ENCODE results near the gene NID2.

NID2 gene, protein sequence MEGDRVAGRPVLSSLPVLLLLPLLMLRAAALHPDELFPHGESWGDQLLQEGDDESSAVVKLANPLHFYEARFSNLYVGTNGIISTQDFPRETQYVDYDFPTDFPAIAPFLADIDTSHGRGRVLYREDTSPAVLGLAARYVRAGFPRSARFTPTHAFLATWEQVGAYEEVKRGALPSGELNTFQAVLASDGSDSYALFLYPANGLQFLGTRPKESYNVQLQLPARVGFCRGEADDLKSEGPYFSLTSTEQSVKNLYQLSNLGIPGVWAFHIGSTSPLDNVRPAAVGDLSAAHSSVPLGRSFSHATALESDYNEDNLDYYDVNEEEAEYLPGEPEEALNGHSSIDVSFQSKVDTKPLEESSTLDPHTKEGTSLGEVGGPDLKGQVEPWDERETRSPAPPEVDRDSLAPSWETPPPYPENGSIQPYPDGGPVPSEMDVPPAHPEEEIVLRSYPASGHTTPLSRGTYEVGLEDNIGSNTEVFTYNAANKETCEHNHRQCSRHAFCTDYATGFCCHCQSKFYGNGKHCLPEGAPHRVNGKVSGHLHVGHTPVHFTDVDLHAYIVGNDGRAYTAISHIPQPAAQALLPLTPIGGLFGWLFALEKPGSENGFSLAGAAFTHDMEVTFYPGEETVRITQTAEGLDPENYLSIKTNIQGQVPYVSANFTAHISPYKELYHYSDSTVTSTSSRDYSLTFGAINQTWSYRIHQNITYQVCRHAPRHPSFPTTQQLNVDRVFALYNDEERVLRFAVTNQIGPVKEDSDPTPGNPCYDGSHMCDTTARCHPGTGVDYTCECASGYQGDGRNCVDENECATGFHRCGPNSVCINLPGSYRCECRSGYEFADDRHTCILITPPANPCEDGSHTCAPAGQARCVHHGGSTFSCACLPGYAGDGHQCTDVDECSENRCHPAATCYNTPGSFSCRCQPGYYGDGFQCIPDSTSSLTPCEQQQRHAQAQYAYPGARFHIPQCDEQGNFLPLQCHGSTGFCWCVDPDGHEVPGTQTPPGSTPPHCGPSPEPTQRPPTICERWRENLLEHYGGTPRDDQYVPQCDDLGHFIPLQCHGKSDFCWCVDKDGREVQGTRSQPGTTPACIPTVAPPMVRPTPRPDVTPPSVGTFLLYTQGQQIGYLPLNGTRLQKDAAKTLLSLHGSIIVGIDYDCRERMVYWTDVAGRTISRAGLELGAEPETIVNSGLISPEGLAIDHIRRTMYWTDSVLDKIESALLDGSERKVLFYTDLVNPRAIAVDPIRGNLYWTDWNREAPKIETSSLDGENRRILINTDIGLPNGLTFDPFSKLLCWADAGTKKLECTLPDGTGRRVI (N-terminal part only)

DNA sequence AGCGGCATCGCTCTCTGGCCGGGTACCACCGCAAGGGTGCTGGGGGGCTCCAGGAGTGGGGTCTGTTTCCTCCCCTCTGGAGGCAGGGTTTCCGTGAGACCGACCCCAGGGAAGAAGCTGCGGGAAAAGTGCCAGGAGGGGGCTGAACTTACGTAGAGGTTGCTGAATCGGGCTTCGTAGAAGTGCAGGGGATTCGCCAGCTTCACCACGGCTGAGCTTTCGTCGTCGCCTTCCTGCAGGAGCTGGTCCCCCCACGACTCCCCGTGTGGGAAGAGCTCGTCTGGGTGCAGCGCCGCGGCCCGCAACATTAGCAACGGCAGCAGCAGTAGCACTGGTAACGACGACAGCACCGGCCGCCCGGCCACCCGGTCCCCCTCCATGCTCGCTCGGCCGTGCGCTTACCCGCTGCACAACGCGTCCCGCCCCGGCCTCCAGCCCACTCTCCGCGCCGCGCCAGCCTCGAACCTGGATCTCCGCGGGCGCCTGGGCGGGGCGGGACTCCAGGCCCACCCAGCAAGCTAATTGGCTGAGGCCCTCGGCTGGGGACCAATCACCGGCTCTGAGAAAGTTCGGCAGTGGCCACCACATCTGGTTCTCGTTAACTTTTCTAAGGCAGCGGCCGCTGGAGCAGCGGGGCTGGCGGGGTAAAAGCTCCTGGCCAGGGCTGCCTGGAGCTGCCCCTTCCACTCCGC, at the start of gene NID2:
NID2 (minus strand) TSS at position 445 of the 692 bp plus-strand sequence; CDS start at position 380, 65 bp downstream.
- peak; percentile 40 for DNase-seq (ENCODE audit: low spot score)

- no peak for DNase-seq (ENCODE audit: low spot score)
Observed at GRCh38 chr14:52117111-52117832, 48.4 kb upstream of the NID2 start.

DNA sequence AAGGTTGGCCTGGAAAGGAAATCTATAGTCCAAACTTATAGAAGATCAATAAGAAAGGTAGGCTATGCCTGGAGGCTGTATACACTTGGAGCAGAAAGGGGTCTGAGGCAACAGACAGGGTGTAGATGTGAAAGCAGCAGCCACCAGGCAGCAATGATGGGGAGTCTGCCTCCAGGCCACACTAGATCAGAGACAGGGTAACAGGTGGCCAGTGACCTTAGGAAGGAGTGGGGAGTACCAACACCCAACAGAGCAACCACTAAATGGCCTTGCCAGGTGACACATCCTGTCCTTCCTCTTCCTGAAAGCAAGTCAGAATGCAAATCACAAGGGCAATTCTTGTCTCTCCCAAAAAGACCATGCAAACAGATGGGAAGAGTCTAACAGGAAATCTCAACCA, 46.4 kb upstream of the NID2 start:
- no peak for DNase-seq (ENCODE audit: low spot score)

DNA sequence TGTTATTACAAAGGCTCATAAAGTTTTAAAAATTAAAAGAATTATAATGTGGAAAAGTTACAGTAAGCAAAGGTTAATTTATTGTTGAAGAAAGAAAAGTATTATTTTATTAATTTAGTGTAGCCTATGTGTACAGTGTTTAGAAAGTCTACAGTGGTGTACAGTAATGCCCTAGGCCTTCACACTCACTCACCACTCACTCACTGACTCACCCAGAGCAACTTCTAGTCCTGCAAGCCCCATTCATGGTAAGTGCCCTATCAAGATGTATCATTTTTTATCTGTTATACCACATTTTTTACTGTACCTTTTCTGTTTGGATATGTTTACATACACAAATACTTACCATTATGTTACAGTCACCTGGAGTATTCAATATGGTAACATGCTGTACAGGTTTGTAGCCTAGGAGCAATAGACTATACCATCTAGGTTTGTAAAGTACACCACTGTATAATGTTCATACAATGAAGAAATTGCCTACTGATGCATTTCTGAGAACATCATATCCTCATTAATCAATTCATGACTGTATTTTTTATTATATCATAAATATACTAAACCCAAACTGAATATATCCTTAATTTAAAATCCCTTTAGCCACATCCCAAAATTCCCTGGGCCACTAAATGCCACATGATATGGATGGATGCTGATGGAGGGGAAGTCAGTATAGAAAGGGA, 43.6 kb upstream of the NID2 start:
- no peak for DNase-seq (ENCODE audit: low spot score)

DNA sequence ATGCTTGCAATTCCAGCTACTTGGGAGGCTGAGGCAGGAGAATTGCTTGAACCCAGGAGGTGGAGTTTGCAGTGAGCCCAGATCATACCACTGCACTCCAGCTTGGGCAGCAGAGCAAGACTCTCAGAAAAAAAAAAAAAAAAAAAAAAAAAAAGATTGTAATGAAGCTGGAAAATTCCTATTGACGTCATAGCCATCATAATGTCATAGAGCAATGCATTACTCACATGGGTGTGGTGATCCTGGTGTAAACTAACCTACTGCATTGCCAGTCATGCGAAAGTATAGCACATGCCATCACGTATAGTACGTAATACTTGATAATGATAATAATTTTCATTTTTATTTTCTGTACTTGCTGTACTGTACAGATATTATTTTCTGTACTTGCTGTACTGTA, 42.7 kb upstream of the NID2 start:
- no peak for DNase-seq (ENCODE audit: low spot score)

- DNase-seq (ENCODE audit: low spot score): no peak
Observed at GRCh38 chr14:52110441-52111086, 41.7 kb upstream of the NID2 start.

DNA sequence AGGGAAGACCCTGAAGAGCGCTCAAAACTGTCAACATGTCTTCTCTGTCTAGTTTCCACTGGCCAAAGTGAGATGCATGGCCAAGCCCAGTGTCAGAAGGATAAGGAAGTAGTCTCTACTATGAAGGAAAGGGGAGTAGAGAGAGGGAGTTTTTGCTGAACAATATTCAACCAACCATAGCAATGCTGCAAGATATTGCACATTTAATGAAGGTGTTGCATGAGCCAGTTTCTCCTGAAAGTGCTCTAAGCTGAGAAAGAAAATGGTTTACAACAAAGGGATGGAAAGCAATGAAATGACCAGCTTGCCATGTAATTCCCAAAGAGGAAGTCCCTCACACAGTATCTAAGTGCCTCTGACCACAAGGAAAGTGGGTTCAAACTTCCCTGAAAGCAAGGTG, 40.0 kb upstream of the NID2 start:
- no peak for DNase-seq (ENCODE audit: low spot score)

- no peak for DNase-seq (ENCODE audit: low spot score)
Observed at GRCh38 chr14:52106840-52107239, 38.0 kb upstream of the NID2 start.

GRCh38 chr14:52103416-52103815, 34.6 kb upstream of the NID2 start:
- no peak for DNase-seq (ENCODE audit: low spot score)

DNA sequence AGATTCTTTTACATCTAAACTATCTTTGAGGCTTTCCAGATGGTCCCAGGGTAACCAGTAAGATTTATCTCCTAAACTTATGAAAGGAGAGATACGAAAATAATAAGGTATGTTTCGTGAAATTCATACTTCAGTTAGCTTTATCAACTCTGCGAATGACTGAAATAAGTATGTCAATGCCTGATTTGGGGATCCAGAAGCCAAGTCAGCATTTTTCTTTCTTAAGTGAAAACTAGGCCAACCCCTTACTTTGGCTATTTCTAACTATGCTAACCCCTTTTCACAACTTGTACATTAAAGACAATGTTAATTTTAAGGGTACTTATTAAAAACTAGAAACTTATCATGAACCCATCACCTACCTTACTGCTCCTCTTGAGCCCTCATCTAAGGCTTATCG, 26.9 kb upstream of the NID2 start:
- DNase-seq (ENCODE audit: low spot score): no peak

DNA sequence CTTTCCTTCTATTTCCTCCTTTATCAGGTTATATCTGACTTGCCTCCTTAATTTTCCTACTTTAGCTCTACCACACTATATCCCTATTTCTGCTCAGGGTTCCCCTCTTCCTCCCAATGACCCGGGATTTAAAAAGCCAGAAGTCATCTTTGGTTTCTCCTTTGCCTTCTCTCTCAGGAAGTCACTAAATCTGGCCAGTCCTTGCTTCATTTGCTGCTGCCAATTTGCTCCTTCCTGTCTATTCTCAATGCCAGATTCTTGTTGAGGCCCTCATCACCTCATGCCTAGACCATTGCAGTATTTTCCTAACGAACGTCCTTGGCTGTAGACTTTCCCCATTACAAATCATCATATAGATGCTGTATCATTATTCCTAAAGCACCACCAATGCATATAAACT, 26.5 kb upstream of the NID2 start:
- DNase-seq (ENCODE audit: low spot score): no peak

GRCh38 chr14:52094546-52095271, 25.9 kb upstream of the NID2 start:
- DNase-seq (ENCODE audit: low spot score): no peak

GRCh38 chr14:52091928-52092327, 23.1 kb upstream of the NID2 start:
- no peak for DNase-seq (ENCODE audit: low spot score)

DNA sequence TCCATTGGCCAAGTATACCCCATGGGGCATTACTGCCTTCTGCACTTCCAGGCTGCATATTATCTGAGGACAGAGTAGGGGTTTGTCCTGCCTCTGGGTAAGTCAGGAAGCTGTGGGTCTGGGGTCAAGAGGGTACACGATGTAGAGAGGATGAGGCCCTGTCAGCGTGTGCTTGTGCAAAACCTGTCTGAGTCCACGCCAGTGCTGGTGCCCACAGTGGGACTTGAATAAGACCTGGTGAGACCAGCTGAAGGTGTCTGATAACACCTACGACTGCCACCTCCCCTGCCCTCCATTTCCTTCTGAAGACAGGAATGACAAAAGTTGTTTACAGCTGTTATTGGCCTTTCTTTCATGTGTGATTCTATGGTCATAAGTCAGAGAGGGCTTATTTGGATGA, 22.1 kb upstream of the NID2 start:
- no peak for DNase-seq (ENCODE audit: low spot score)

DNA sequence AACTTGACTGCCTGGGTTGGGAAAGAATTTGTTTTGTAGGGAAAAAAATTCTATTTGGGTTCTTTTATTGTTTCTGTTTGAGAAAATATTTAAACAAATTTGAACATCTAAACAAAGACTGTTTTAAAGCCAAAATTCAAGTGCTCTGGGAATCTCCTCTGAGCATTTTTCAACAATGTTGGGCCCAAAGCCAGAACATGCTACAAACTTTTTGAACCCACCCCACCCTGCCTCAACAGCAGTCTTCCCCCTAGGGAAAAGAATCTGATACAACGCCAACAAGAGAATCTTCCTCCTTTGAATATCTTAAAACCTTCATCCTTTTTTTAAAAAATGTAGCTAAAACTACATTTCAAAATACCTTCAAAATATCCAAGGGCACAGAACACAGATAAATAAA, 20.4 kb upstream of the NID2 start:
- DNase-seq (ENCODE audit: low spot score): no peak

DNA sequence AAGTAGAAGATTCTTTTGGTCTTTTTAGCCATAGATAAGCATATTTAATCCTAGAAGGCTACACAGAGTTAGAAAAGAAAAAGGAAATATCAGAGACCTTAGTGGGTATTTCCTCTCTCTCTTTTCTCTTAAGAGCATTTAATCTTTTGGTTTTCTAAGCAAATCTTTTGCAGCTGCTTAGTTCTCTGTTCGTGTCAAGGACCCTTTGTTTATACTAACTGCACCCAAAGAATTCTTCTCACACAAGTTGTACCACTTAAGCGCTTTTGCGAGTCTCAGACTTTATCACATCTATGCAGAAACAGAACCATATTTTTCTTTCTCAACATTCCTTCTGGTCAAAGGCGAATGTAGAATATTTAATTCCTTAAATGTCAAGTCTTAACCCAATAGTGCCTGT, 17.9 kb upstream of the NID2 start:
- no peak for DNase-seq (ENCODE audit: low spot score)

DNA sequence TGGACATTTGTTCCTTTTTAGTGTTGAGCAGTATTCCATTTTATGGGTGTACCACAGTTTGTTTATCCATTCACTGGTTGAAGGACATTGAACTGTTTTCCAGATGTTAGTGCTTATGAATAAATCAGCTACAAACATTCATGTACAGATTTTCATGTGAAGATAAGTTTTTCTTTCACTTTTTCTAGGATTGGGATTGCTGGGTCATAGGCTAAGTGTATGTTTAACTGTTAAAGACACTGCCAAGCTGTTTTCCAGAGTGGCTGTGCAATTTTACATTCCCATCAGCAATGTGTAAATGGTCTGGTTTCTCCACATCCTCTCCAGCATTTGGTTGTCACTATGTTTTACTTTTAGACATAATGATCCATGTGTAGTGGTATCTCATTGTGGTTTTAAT, 14.0 kb upstream of the NID2 start:
- DNase-seq (ENCODE audit: low spot score): no peak

- no peak for DNase-seq (ENCODE audit: low spot score)
Observed at GRCh38 chr14:52081964-52082363, 13.1 kb upstream of the NID2 start.
